Colon (tissue), 2 donors: Measurements from ENCODE around the gene SLC35B2.

ENCODE experiments used
- FAIRE-seq: peaks from 2 replicates; lab custom pipeline; 2012; peaks lifted over from hg19 to GRCh38; lab: Jason Lieb, UNC
- donor health status: control.
- donor health status: control.

The SLC35B2 gene, protein sequence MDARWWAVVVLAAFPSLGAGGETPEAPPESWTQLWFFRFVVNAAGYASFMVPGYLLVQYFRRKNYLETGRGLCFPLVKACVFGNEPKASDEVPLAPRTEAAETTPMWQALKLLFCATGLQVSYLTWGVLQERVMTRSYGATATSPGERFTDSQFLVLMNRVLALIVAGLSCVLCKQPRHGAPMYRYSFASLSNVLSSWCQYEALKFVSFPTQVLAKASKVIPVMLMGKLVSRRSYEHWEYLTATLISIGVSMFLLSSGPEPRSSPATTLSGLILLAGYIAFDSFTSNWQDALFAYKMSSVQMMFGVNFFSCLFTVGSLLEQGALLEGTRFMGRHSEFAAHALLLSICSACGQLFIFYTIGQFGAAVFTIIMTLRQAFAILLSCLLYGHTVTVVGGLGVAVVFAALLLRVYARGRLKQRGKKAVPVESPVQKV

DNA sequence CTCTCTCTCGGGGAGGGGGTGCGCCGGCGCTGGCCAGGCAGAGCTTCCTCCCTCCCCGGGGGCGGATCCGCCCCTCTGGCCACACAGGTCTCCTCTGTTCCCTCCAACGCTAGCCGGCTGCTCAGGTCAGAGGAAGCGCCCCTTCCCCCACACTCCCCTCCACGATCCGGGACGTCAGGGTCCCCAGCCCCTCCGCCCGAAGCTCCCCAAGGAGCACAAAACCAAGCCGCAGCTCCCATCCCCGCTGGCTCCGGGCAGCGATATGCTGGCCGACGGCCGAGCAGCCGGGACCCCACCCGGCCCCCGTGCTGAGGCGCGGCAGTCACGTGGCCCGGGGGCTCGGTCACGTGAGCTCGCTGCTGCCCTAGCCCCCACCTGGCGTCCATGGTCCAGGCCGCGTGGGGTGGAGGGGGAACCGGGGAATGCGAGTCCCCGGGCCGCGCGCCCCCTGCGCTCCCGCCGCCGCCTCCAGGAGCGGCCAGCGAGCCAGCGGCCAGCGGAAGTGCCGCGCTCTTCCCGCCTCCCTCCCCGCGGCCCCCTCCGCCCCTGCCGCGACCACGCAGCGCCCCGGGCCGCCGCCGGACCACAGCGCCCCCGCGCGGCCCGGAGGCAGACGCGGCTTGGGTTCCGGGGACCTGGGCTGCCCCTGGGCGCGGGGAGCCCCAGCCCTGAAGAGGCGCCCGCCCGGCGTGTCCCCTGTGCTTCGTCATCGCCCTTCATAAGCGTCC, at the start of gene SLC35B2:
Gene SLC35B2 (minus strand): TSS at position 504 of the 728 bp plus-strand sequence. CDS start 118 bp downstream, at position 386.
- no peak for FAIRE-seq

DNA sequence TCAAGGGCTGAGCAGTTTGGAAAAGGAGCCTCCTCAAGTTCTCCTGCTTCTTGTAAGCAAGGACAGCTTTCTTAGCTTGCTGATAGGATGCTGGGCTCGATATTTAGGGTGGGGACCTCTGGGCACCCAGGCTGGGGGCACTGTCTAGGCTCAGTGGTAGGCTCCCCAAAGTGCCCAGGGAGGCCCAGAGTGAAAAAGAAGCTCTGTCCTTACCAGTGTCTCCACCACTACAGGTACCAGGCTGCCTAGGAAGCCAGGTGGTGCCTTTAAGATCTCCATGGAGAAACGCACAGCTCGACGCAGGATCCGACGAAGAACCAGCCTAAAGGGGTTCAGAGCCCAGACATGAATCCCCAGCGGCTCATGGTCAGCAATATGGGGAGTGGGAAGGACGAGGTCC, 49.4 kb upstream of the SLC35B2 start:
- no peak for FAIRE-seq

DNA sequence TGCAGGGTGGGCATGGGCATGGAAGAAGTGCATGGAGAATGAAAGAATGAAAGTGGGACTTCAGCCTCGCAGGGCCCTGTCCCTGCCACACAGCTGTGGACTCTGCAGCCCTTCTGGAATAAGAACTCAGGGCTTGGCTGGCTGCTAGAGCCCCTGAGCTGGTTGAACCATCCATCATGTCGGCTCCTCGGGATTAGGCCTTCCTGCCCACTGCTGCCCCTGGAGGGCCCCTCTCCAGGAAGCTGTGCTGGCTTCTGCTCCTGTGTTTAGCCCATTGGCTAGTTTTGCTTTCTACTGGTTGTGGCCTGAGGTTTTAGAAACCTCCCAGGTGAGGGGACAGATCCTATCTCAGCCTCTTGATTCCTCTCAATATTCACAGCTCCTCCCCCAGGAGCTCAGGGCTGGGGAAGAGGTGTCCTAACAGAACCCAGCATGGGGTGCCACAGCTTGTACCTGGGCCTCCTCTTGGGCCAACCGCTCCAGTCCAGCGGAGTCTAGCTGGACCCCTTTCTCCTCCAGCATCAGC, 47.9 kb upstream of the SLC35B2 start:
- FAIRE-seq = no peak

DNA sequence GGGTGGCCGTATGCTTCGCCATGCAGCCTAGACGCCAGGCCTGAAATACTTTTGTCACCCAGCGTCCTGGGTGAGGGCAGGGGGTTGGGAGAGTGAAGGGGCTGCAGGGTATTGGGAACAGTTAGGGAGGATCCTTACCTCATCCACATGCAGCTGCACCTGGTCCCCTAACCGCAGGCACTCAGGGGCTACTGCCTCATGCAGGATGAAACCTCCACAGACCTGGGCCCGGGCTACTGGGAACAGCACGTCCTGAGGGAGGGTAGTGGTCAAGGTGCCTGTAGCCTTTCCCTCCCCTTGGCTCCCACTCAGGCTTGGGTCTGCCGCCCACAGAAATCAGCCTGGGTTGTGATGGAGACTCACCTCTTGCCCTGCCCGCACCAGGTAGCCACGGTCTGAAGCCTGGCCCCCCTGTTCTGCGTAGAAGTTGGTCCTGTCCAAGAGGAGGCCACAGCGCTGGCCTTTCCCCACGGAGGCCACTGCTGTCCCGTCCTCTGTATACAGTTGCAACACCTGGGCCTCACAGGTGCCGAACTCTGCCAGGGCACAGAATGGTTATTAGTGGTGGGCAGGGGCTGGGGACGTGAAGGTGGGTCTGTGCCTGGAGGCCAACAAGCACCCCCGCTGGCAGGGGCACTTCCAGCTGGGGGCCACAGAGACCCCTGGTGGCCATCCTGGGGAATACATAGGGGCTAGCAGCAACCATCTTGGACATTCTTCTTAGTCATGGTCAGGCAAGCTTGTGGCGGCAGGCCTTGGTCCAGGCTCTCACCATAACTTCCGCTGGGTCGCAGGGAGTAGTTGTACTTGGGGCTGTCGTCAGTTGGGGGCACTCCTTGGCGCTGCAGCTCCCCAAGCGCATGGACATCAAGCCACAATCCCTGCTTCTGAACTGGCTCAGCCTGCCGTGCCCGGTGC, 47.2 kb upstream of the SLC35B2 start:
- FAIRE-seq = no peak

DNA sequence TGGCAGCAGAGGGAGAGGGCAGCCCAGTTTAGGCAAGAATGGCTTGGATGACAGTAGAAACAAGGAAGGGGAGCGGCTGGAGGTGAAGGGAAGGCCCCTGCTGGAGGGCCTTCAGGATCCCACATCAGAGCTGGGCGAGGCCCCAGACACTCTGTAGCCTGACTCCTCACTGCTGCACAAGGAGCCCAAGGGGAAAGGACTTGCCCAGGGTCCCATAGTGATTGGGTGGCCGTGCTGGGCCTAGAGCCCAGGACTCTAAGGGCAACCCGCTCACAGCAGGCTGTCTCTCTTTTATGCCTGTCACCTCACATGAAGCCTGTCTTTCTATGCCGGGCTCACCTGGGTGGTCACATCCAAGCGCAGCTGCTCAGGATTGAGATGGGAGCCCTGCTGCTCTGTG, 46.5 kb upstream of the SLC35B2 start:
- no peak for FAIRE-seq

DNA sequence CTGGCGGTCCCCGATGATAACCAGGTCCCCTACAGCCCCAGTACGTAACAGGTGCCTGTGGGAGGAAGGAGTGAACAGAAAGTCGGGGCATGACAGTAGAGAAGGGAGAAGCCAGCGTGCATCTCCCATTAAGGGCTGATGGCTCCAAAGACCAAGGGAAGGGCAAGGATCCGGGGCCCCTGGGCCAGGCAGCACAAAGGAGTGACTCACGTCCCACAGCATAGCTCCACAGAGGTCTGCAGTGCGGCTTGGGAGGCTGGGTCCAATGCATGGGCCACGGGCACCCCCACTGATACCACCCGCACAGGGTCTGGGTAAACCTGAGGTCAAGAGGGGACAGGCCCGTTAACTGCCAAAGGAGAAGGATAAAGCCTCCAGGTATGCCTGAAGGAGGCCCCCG, 45.5 kb upstream of the SLC35B2 start:
- FAIRE-seq = no peak

DNA sequence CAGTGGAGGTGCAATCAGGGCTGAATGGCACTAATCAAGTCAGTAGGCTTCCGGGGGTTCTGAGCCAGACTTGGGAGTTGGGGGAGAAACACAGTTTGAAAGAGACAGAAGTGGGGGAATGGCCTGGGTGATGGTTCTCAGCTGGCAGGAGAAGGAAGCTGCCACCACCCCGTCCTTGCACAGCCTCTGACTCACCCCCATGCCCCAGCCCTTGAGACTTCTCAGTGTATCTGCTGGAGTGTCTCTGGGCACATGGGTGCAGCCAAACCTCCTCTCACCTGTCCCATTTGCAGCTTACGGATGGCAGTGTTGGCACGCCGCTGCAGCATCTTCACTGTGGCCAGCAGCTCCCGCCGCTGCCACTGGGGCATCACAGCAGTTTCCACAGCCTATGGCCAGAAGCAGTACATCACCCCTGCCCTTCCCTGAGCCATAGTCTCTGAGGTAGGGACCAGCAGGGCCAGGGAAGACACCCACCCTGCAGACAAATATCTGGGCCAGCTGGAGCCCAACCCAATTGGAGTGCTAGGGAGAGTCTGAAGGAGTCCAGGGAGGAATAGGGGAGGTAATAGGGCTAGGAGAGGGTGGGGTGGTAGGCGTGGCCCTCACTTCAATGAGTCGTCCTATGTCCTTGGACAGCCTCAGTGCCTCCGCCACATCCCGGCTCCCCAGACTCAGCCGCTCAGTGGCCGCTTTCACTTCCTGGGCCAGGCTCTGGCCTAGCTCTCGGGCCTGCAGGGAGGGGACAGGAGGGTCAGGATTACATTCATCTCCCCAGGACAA, 44.6 kb upstream of the SLC35B2 start:
- FAIRE-seq = no peak

DNA sequence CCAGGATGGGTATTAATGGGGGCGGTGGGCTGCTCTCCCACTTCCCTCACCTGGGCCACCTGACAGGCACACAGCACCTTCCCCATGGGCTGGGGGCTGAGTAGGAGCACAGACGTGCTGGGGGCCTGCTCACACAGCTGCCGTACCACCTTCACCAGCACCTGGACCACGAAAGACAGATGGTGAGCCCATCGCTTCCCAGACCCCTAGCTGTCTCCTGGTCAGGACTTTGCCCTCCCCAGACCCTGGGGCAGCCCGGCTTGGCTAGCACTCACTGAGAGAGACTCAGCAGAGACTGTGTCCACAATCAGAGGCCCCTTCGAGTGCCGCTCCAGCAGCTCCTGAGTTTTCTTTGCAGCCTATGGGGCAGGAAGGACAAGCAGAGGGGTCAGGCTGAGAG, 43.8 kb upstream of the SLC35B2 start:
- FAIRE-seq = no peak

DNA sequence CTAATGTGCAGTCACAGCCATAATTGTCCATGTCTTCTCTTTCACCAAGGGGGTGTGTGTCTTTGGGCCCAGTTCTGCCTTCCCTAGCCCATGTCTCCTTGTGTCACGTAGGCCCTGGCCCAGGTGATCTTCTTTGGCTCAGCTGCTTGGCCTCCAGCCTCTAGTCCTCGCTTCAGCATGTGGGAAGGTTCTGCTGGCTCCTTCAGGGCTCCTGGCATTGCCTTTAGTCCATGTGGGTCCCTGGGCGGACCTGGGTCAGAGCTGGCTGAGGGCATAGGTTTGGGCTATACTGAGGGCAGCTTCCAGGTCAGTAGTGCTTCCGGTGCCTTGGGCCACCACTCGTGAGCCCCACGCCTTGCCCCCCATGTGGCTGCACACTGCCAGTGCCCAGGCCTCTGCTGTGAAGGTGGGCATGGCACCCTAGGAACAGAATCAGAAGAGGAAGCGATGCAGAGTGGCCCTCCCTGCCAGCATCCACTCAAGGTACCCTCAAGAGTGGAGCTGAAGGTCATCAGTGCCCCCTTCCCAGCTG, 43.0 kb upstream of the SLC35B2 start:
- FAIRE-seq = no peak

DNA sequence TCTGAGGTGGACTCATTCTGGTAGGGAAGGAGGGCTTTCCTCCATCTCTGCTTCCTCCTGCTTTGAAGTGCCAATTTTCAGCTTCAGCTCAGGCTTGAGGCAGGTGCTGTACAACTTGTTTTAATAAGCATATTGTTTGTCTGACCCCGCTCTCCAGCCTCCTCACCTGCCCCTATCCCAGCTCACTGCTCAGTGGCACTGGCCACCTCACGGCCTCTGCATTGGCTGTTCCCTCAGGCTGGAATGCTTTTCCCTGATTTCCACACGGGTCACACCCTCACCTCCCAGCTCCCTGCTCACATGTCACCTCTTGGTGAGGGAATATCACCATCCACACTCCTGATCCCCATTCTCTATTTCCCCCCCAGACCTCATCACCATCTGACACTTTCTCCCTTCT, 41.5 kb upstream of the SLC35B2 start:
- FAIRE-seq = no peak

DNA sequence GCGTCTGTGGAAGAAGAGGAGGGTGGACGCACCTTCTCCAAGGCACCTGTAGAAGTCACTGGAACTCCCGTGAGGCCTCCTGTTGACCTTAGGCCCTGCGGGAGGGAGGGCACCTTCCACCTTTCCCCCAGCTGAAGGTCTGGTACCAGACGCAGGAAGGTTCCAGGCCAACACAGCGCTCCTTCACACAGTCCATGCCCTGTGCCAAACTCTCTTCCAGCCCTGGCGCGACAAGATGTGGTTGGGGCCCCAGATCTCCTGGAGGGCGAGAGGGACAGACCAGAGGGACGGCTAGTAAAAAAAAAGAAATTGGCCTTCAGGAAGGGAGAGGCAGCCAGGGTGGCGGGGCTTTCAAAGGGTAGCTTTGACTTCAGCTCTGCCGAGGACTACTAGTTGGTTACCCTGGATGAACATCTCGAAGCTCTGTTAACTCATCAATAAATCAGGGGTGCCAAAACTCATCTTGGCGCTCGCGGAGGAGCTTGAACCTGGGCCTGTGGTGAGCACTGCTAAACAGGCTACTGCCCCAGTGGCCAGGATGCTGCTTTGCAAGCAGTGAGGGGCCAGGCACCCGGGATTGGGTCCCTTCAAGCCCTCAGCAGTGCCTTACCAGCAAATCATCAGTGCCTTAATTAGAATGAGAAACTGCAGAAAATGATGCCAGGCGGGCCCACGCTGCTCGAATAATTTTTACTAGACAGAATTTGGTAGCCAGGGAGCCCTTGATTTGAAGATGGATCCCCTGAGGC, 40.9 kb upstream of the SLC35B2 start:
- FAIRE-seq = no peak

DNA sequence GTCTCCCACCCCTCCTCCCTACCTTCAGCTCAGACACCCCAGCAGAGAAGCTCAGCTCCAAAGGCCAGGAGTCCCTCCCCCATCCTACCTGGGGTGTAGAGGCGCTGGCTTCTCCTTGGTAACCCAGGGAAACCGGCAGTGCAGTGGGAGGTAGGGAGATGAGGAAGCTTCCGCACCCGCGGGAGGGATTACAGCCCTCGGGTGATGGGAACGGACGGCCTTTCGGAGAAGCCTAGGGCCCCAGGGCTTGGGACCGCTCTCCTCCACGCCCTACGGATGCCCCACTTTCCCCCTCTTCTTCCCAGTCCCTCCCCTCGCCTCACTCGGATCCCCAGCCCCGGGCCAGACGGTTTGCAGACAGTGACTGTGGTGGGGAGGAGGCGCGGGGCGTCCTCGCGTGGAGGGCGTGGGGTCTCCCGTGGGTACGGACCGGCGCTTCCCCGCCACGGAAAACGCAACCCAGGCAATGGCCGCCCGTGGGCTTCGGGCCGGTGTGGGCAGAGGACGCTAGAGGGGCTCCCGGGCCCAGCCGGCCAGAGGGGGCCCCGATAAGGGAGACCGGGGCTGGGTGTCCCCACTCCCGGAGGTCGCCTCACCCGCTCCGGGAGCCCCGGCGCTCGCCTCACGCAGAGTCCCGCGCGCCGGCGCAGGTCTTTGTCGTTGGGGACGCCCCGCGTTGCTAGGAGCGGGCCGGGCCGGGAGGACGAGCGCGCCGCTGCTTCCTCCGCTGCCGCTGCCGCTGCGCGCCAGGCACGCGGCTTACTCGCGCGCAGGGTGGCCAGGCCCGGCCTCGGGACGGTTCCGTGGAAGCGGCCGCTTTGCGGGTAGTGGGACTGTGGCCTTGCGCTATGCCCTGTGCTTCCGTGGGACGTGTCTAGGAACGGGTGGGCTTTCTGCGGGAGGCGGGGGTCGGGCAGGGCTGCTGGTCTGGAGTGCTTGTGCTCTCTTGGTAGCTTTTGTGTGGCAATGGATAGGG, 40.0 kb upstream of the SLC35B2 start:
- FAIRE-seq = no peak

DNA sequence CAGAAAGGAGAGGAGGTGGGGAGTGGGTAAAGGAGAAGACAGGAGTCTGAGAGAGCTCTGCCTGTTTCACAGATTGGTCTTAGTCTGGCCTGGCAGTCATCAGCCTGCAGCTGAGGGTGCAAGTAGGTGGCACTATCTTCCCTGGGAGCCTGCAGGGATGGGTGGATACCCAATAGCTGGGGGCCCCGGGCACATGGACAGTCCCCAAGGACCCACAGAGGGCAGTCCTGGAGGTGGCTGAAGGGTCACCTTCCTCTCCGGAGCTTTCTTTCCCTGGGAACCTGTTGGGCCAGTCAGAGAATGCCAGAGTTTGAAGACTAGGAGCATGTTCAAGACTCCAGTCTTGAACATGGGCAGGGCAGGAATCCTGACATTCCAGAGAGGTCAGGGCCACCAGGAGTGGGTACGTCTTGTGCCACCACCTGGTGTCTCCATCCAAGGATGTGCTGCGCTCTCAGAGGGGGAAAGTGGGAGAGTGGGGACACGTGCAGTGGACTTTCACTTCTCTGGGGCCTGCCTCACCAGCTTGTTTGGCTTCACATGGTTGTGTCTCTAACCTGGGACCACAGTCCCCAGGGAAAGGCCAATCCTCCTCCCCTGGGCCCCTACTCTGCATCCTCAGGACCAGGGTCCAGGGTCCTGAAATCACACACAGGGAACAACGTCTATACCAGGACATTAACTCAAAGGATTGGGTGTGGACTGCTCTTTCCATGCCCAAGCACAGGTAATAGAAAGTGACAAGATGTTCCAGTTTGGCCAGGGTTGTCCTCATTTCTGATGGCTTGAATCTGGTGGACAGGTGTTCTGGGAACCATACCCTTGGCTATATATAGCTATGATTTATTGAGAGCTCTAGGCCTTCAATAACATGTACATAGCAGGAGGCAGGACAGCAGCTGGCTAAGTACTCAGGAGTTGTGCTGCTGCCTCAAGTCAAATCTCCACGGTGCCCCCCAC, 37.8 kb upstream of the SLC35B2 start:
- no peak for FAIRE-seq

DNA sequence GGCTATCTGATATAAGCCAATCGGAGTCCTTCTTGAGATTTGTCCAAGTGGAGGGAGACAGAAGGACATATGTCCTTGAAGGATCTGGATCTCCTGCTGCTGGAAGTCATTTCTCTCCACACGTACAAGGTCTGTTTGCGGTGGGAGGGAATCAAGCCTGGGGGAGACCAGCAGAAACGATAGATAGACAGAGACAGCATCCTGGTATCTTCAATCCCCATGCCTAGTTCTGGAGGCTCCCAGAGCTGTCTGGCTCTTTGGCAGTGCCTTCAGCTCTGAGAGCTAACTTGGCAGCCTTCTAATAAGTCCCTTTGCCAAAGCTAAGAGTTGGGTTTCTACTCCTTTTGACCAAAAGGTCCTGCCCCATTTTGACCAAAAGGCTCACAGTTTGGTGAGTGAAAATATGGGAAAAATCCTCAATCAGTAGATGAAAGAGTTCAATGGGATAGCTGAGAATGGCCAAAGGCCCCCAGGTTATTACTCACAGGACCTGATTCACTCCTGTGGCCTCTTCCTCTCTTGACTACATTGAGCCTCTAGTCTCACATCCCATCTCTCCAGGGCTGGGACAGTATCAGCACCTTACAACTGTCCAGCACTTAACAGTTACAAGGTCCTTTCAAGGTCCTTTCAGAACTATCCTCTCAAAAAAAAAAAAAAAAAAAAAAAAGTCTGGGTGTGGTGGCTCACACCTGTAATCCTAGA, 35.5 kb upstream of the SLC35B2 start:
- FAIRE-seq = no peak

DNA sequence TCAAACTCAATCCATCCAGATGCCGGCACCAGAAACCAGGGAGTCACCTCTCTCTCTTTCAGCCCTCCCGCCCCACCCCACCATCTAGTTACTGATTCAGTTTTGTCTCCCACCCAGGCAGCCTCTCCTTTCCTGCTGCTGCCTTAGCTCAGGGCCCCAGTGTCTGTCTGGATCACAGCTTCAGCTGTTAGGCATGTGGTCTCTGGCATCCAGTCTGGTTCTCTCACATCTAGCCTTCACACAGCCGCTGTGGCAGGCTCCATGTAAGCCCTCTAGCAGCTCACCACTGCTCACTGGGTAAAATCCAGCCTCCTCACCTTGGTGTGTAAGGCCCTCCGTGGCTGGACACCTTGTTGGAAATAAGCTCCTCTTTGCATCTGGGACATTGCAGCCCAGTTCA, 34.5 kb upstream of the SLC35B2 start:
- FAIRE-seq = no peak

DNA sequence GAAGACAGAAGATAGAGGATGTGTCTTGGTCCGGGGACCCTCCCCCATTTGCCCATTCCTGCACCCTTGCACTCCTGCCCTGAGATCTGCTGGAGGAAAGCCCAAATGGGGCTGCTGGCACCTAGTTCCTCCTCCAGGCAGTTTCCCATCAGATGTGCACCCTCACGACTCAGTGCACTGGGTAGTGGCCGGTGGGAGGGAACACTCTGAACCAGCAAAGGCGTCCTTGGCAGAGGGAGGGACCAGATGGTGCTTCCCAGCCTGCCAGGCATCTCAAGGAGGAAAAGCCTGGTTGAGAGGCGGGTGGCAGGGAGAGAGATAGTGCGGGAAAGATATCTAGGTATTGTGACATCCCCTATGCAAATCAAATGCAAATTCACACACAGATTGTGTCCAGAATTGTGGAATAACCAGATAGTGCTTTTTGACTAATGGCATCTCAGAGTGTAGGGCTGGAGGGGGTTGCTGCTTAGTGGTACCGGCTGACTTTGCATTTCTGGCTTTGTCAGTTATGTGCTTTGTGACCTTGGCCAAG, 32.5 kb upstream of the SLC35B2 start:
- no peak for FAIRE-seq

DNA sequence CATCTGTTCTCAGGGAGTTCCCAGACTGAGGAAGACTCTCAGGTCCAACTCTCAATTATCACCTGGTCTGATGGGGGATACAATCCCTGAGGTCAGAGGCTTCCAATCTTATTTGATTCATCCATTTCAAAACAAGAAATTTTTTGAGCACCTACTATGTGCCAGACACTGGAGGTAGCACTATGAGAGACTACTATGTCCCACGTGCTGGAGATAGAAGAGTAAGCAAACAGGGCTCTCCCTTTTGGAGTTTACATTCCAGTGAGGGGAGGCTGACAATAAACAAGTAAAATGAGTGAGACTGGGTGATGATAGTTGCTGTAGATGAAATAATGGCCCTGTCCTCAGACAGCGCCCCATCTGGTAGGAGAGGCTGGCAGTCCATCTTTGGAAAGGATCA, 29.4 kb upstream of the SLC35B2 start:
- FAIRE-seq = no peak
